GM10847 (cell line): Measurements from ENCODE around the gene CCDC92.

Source experiments
- POLR2A ChIP-seq: IDR thresholded peaks from 2 replicates; pipeline ENCODE4 v1.6.1; 2011; ENCODE audit not compliant: insufficient read length; ENCODE audit errors: extremely low read depth

The CCDC92 gene

GRCh38 chr12:123900871-123901376 lies 71.7 kb downstream of the CCDC92 start:
- no peak for TF ChIP-seq POLR2A

- no peak for TF ChIP-seq POLR2A
Measured at GRCh38 chr12:123899368-123899767, 73.3 kb downstream of the CCDC92 start.

GRCh38 chr12:123898673-123899072 lies 74.0 kb downstream of the CCDC92 start:
- TF ChIP-seq POLR2A, result no peak

- no peak for TF ChIP-seq POLR2A
Measured at GRCh38 chr12:123897221-123897620, 75.4 kb downstream of the CCDC92 start.

GRCh38 chr12:123896767-123897166 lies 75.9 kb downstream of the CCDC92 start:
- TF ChIP-seq POLR2A, result no peak

- TF ChIP-seq POLR2A, result no peak
Measured at GRCh38 chr12:123895451-123895850, 77.2 kb downstream of the CCDC92 start.

GRCh38 chr12:123894823-123895345 lies 77.7 kb downstream of the CCDC92 start:
- no peak for TF ChIP-seq POLR2A

GRCh38 chr12:123893276-123893675 lies 79.4 kb downstream of the CCDC92 start:
- TF ChIP-seq POLR2A, result no peak

- TF ChIP-seq POLR2A, result no peak
Measured at GRCh38 chr12:123892853-123893252, 79.8 kb downstream of the CCDC92 start.

GRCh38 chr12:123892180-123892559 lies 80.5 kb downstream of the CCDC92 start:
- no peak for TF ChIP-seq POLR2A

- TF ChIP-seq POLR2A, result no peak
Measured at GRCh38 chr12:123891516-123892179, 81.0 kb downstream of the CCDC92 start.

- TF ChIP-seq POLR2A, result no peak
Measured at GRCh38 chr12:123891011-123891410, 81.6 kb downstream of the CCDC92 start.

GRCh38 chr12:123890536-123890902 lies 82.1 kb downstream of the CCDC92 start:
- TF ChIP-seq POLR2A, result no peak

- TF ChIP-seq POLR2A, result no peak
Measured at GRCh38 chr12:123889848-123890535, 82.6 kb downstream of the CCDC92 start.

- no peak for TF ChIP-seq POLR2A
Measured at GRCh38 chr12:123888989-123889388, 83.6 kb downstream of the CCDC92 start.

- TF ChIP-seq POLR2A, result no peak
Measured at GRCh38 chr12:123886931-123887582, 85.6 kb downstream of the CCDC92 start.

- no peak for TF ChIP-seq POLR2A
Measured at GRCh38 chr12:123886258-123886657, 86.4 kb downstream of the CCDC92 start.
